Ureter (tissue), 1 donor: Measurements from ENCODE around the gene MAP10. TPM values are rescaled to one million over a fixed set of nuclear protein-coding genes. Genes with fewer than 3 reads are reported as not detected.
A peak's percentile ranks its signal among the peaks of the same experiment; 100 is the strongest.
"Not testable (repeated sequence)": the region's sequence is repeated elsewhere in the genome, so short reads cannot be mapped to it uniquely, and the experiment has no call there.

Source experiments
- DNase-seq: peaks from one replicate; pipeline ENCODE4 v3.0.0-alpha.2; 2020; ENCODE audit warnings: low spot score
- total RNA-seq: library from RNA; stranded (reverse); gene quantifications from one replicate; pipeline ENCODE4 v1.2.4, GENCODE V29; 2023
- donor health status: DM: yes; HTN: yes; CAD: no.

The MAP10 gene
- 4.0 TPM for total RNA-seq

- DNase-seq: peak; percentile 71
Observed at GRCh38 chr1:232805269-232806185, at the start of gene MAP10. TSS of gene MAP10 (plus strand) at chr1:232805416. CDS start at chr1:232805450, 34 bp downstream.

GRCh38 chr1:232764458-232765251, 40.6 kb upstream of the MAP10 start:
- DNase-seq: no peak

- DNase-seq: no peak
Observed at GRCh38 chr1:232765542-232765941, 39.7 kb upstream of the MAP10 start.

GRCh38 chr1:232766241-232766890, 38.9 kb upstream of the MAP10 start:
- no peak for DNase-seq

GRCh38 chr1:232766904-232767303, 38.3 kb upstream of the MAP10 start:
- no peak for DNase-seq

GRCh38 chr1:232767305-232768074, 37.7 kb upstream of the MAP10 start:
- DNase-seq: peak; percentile 65

- no peak for DNase-seq
Observed at GRCh38 chr1:232768793-232769192, 36.4 kb upstream of the MAP10 start.

GRCh38 chr1:232769733-232770132, 35.5 kb upstream of the MAP10 start:
- DNase-seq: no peak

GRCh38 chr1:232773752-232774151, 31.5 kb upstream of the MAP10 start:
- no peak for DNase-seq

GRCh38 chr1:232776526-232777106, 28.6 kb upstream of the MAP10 start:
- DNase-seq: no peak

- DNase-seq: no peak
Observed at GRCh38 chr1:232780354-232780753, 24.9 kb upstream of the MAP10 start.

- DNase-seq: no peak
Observed at GRCh38 chr1:232784794-232785193, 20.4 kb upstream of the MAP10 start.

- not testable (repeated sequence) for DNase-seq
Observed at GRCh38 chr1:232785630-232786029, 19.6 kb upstream of the MAP10 start.

- DNase-seq: no peak
Observed at GRCh38 chr1:232786845-232787455, 18.3 kb upstream of the MAP10 start.

- no peak for DNase-seq
Observed at GRCh38 chr1:232788235-232788872, 16.9 kb upstream of the MAP10 start.

GRCh38 chr1:232789651-232790050, 15.6 kb upstream of the MAP10 start:
- DNase-seq: no peak

GRCh38 chr1:232792949-232793348, 12.3 kb upstream of the MAP10 start:
- DNase-seq: no peak

GRCh38 chr1:232793944-232794343, 11.3 kb upstream of the MAP10 start:
- no peak for DNase-seq

GRCh38 chr1:232795497-232796053, 9.6 kb upstream of the MAP10 start:
- DNase-seq: no peak
